ENCODE data around the gene DNAH2. TPM values are rescaled to one million over a fixed set of nuclear protein-coding genes. Genes with fewer than 3 reads are reported as not detected.

DNAH2 gene
- total RNA-seq, 1 donor from 2014 or later = 0.09 TPM

DNA sequence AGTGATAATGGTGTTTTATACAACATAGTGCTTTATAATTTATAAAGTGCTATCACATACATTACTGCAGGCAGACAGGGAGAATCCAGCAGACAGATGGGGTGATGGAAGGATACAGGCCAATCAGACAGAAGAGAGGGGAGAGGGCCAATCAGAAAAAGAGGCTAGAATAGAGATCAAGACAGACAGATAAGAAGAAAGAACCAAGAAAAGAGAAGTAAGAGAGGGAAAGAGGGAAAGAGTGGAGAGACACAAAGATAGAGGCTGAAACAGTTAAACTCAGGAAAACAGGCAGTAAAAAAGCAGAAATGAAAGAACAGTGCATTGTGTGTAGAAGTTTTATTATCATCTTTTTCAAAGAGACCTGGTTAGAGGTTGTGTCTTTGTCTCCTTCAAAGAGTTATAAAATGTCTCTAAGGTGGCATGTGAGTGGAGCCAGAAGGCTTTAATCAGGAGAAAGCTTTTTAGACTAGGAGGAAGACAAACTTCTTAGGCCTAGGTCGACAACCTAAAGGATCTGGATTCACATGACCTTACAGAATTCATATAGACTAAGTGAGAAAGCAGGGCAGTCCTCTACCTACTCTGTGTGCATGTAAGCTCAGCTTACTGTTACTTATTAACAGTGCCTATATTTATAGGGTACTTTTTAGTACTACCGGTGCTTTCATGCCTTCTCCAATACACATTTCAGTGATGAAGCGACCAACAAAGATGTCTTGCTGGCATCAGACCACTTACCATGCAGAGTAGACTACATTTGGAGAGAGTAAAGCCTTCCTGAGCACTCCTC is 162.7 kb downstream of the DNAH2 start:
- Histone ChIP-seq H3K4me3 (no peak overlapping the region), H3K9ac (no peak overlapping the region)
- peaks cover 2% of the 10 kb centered on the region for H3K4me1 Mint-ChIP-seq

GRCh38 chr17:7881276-7882054 is 163.9 kb downstream of the DNAH2 start:
- Mint-ChIP-seq H3K27ac (no peak overlapping the region), H3K4me3 (no peak overlapping the region), H3K4me1 (peaks cover 2% of the 10 kb centered on the region), H3K27me3 (ENCODE audit: insufficient read depth, low read depth) (peaks cover 3% of the 10 kb centered on the region), H3K36me3 (no peaks in the 10 kb centered on the region), H3K9me3 (no peaks in the 10 kb centered on the region)
- no peak for DNase-seq (ENCODE audit: low spot score)
- TF ChIP-seq EZH2 (IDR thresholded peaks at IDR 0.05) (no peak), EZH2phosphoT487 (IDR thresholded peaks at IDR 0.05) (no peak), CTCF (IDR thresholded peaks at IDR 0.05) (no peak)
- Histone ChIP-seq H3K27me3 (peaks cover 10% of the 10 kb centered on the region), H3K4me3 (no peak overlapping the region), H3F3A (ENCODE audit: low read depth) (peaks cover 30% of the 10 kb centered on the region), H3K9ac (no peak overlapping the region), H4K20me1 (ENCODE audit: low read depth) (peaks cover 5% of the 10 kb centered on the region), H2AFZ (replicated peaks) (no peak overlapping the region), H3K27ac (no peak overlapping the region), H3K4me2 (no peak overlapping the region), H3K79me2 (ENCODE audit: low read depth) (no peaks in the 10 kb centered on the region), H3K9me3 (ENCODE audit: low read depth) (no peaks in the 10 kb centered on the region), H3K4me1 (peaks cover 17% of the 10 kb centered on the region), H3K36me3 (no peaks in the 10 kb centered on the region)

More for the DNA sequence above, 162.7 kb downstream of the DNAH2 start:
- Histone ChIP-seq H3F3A (ENCODE audit: low read depth) (peaks cover 18% of the 10 kb centered on the region), H3K4me2 (no peak overlapping the region), H3K27me3 (no peaks in the 10 kb centered on the region), H3K27ac (no peak overlapping the region), H3K79me2 (ENCODE audit: low read depth) (no peaks in the 10 kb centered on the region), H3K36me3 (no peaks in the 10 kb centered on the region), H3K9me3 (ENCODE audit: low read depth) (no peaks in the 10 kb centered on the region), H2AFZ (replicated peaks) (no peak overlapping the region), H4K20me1 (ENCODE audit: low read depth) (no peaks in the 10 kb centered on the region), H3K4me1 (peaks cover 11% of the 10 kb centered on the region)
- Mint-ChIP-seq H3K4me3 (no peak overlapping the region), H3K27ac (no peak overlapping the region), H3K9me3 (no peaks in the 10 kb centered on the region), H3K36me3 (peaks cover 6% of the 10 kb centered on the region), H3K27me3 (ENCODE audit: insufficient read depth, low read depth) (no peaks in the 10 kb centered on the region)
- DNase-seq (ENCODE audit: low spot score) = no peak
- TF ChIP-seq EZH2 (IDR thresholded peaks at IDR 0.05) = no peak
- no peak for TF ChIP-seq CTCF (IDR thresholded peaks at IDR 0.05)
- no peak for TF ChIP-seq EZH2phosphoT487 (IDR thresholded peaks at IDR 0.05)

DNA sequence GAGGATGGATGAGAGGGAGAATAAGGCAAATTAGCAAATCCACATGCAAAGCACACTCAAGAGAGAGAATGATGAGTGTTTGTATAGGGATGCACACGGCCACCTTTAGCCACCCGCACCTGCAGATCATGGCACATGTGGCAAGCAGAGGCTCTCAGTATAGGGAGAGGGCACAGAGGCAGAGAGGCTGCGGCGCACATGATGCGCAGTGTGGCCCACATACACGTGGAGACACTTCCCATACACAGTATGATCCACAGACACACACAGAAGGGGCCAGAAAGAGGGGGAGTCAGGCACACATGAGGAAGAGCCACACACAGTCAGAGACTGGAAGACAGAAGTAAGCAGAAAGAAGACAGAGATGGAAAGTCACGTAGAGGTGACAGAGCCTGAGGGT is 164.5 kb downstream of the DNAH2 start:
- H3F3A ChIP-seq (ENCODE audit: low read depth) = peaks cover 36% of the 10 kb centered on the region
- H3K27me3 Mint-ChIP-seq (ENCODE audit: insufficient read depth, low read depth) = peaks cover 3% of the 10 kb centered on the region

More for the DNA sequence above, 164.5 kb downstream of the DNAH2 start:
- H4K20me1 ChIP-seq (ENCODE audit: low read depth) = peaks cover 5% of the 10 kb centered on the region
- peaks cover 12% of the 10 kb centered on the region for H3K27me3 ChIP-seq
- H3K4me3 Mint-ChIP-seq = no peak overlapping the region
- no peak overlapping the region for H3K4me3 ChIP-seq
- H3K4me1 Mint-ChIP-seq = peaks cover 2% of the 10 kb centered on the region
- no peak overlapping the region for H3K27ac ChIP-seq
- no peak overlapping the region for H2AFZ ChIP-seq (replicated peaks)
- H3K9me3 Mint-ChIP-seq = no peaks in the 10 kb centered on the region
- no peaks in the 10 kb centered on the region for H3K36me3 ChIP-seq
- DNase-seq (ENCODE audit: low spot score) = no peak
- H3K4me1 ChIP-seq = peaks cover 23% of the 10 kb centered on the region
- no peak overlapping the region for H3K9ac ChIP-seq
- TF ChIP-seq EZH2phosphoT487 (IDR thresholded peaks at IDR 0.05) (no peak), EZH2 (IDR thresholded peaks at IDR 0.05) (no peak), CTCF (IDR thresholded peaks at IDR 0.05) (no peak)
- no peaks in the 10 kb centered on the region for H3K9me3 ChIP-seq (ENCODE audit: low read depth)
- H3K36me3 Mint-ChIP-seq = no peaks in the 10 kb centered on the region
- H3K27ac Mint-ChIP-seq = no peak overlapping the region
- H3K4me2 ChIP-seq = no peak overlapping the region
- no peaks in the 10 kb centered on the region for H3K79me2 ChIP-seq (ENCODE audit: low read depth)

Measured in neural progenitor cell (in vitro differentiated cells).